ENCODE results near the gene ZNF813.

- TF ChIP-seq CTCF (IDR thresholded peaks at IDR 0.05): no peak
- no peak for TF ChIP-seq EP300 (IDR thresholded peaks at IDR 0.05)
- no peak for TF ChIP-seq POLR2A (IDR thresholded peaks at IDR 0.05)
- no peak for TF ChIP-seq POLR2AphosphoS5 (IDR thresholded peaks at IDR 0.05)
These were observed 4.7 kb upstream of the ZNF813 start for GRCh38 chr19:53462861-53463260.

Data from sigmoid colon (tissue), 4 donors.